SIG-M5 (cell line): Measurements from ENCODE around the gene DPP9.
"Not testable (repeated sequence)": the region's sequence is repeated elsewhere in the genome, so short reads cannot be mapped to it uniquely, and the experiment has no call there.

Experiments
- DNase-seq: peaks from one replicate; lab custom pipeline; 2025; lab: John Stamatoyannopoulos, UW

Gene DPP9

DNA sequence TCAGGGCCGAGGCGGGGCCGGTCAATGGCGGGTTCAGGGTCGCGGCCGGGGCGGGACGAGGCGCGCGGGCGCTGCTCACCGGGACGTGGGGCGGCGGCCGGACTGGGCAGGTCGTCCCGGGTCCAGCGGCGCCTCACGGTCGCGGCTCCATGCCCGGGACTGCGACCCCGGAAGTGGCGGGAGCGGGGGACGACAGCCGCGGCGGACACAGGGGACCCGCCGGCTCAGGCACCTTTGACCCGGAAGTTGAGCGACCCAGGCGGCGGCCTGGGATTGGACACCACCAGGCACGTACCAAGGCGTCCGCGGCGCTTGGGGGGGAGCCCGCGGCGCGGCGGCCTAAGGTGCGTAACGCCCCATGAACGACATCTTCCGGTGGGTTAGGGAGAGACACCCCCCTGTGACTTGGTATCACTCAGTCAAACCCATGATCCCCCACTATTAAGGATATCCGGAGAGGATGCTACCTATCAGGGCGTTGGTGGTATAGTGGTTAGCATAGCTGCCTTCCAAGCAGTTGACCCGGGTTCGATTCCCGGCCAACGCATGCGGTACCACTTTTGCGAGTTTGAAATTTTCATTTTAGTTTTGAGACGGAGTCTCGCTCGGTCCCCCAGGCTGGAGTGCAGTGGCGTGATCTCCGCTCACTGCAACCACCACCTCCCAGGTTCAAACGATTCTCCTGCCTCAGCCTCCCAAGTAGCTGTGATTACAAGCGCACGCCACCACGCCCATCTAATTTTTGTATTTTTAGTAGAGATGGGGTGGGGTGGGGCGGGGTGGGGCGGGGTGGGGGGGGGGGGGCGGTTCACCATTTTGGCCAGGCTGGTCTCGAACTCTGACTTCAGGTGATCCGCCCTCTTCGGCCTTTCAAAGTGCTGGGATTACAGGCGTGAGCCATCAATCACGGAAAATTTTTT lies at the start of gene DPP9:
TSS of gene DPP9 (minus strand) at position 248 of the 920 bp plus-strand sequence. CDS start 3,936 bp downstream, outside the sequence.
- DNase-seq, result peak; percentile 77

DNA sequence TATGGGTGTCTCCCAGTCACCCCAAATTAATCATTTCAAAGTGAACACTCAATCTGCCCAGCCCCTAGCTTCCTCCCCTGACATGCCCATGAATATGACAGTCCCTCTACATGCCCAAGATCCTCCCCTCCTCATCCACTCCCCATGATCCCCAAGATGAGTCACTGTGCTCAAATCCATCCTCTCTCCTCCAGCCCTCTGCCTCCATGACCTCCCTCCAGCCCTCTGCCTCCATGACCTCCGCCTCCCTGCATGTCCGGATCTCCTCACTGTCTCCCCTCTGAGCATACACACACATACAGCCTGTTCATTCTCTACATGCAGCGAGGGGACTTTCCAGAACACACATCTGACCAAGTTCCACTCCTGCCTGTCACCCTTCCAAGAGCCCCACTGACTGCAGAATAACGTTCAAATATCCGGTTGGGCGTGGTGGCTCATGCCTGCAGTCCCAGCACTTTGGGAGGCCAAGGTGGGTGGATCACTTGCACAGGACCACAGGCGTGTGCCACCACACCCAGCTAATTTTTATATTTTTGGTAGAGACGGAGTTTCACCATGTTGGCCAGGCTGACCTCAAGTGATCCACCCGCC lies 49.5 kb upstream of the DPP9 start:
- DNase-seq, result no peak

DNA sequence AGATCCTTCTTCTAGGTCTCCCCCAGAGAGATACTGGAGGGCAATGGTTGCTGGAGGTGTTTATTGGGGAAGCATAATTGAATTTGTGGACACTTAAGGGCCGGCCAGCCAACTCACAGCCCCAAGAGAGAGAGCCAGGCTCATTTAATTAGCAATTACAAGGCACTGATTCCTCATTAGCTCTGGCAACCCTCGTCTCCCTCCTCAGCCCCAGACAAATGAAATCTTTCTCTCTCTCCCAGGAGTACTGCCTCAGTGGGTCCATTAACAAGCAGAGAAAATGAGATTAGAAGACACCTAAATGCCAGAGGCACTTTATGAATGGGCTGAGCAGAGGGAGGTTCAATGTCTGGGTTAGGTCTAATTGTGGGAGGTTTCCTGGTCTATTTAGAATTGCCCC lies 48.9 kb upstream of the DPP9 start:
- DNase-seq, result no peak

DNA sequence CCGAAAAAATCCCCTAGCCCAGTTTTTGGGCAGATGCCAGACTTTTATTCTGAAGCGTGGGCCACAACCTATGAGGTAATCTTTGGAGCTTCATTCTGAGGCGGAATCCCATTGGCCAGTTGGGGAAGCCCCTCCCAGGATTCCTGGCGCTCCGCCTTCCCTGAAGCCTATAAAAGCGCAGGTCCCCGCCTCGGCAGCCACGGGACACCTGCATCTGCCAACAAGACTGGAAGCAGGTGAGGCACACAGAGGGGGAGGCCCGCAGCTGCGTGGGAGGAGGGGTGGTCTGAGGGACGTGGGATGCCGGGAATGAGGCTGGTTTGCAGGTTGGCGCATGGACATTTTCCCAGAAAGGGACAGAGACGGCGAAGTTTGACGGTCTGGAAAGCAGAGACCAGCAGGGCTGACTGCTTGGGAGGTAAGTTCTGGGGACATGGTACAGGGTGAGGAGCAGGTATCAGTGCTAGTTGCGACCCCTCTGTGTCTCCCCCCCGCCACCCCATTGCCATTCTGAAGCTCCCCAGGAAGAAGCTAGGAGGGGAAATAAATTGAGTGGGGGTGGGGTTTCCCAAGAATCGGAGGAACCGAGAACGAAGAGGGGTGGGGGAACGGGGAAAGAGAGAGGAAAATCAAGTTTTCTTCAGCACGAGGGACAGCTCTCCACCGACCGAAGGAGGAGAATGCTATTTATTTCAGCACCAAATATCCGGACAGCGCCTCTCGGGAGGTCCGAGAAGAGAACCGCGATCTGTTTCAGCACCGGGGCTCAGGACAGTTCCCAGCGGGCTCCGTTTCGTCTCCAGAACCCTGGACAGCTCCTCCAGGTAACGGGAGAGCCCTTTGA lies 45.5 kb upstream of the DPP9 start:
- no peak for DNase-seq

DNA sequence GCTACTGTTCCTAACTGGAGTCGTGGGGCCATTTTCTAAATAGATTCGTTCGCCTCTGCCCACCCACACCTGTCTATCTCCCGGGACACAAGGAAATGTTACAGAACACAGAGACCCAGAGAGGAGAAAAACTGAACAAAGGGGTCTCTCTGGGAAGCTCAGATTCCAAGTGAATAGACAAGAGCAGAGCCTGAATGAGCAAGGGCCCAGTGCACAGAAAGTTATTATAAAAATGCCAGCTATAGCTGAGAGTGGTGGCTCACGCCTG lies 40.7 kb upstream of the DPP9 start:
- DNase-seq, result no peak

DNA sequence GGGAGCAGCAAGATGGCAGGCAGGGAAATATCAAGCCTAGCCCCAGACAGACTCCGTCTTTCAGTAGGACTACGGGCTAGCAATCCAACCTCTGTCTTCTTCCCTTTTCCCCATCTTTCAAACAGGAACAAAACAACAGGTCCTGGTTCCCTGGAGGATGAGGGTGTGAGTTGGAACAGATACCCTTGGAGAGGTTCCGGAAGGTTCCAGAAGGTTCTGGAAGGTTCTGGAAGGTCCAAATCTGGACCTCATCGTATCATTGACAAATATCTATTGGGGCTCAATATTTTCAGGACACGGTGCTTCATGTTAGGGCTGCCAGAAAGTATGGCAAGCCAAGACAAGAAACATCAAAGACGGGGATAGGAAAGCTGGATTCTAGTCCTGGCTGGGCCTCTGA lies 39.4 kb upstream of the DPP9 start:
- no peak for DNase-seq

DNA sequence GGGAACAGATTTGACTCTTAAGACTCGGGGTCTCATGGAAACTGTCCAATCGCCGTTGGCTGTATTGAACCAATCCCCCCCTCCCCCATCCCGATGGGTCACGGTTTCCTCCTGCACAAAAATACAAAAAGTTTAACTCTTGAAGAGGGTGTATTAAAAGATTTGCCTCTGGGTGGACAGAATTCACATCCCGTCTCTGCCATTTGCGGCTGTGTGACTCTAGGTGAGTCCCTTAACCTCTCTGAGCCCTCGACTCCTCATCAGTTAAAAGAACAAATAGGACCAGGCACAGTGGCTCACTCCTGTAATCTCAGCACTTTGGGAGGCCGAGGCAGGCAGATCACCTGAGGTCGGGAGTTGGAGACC lies 36.6 kb upstream of the DPP9 start:
- no peak for DNase-seq

DNA sequence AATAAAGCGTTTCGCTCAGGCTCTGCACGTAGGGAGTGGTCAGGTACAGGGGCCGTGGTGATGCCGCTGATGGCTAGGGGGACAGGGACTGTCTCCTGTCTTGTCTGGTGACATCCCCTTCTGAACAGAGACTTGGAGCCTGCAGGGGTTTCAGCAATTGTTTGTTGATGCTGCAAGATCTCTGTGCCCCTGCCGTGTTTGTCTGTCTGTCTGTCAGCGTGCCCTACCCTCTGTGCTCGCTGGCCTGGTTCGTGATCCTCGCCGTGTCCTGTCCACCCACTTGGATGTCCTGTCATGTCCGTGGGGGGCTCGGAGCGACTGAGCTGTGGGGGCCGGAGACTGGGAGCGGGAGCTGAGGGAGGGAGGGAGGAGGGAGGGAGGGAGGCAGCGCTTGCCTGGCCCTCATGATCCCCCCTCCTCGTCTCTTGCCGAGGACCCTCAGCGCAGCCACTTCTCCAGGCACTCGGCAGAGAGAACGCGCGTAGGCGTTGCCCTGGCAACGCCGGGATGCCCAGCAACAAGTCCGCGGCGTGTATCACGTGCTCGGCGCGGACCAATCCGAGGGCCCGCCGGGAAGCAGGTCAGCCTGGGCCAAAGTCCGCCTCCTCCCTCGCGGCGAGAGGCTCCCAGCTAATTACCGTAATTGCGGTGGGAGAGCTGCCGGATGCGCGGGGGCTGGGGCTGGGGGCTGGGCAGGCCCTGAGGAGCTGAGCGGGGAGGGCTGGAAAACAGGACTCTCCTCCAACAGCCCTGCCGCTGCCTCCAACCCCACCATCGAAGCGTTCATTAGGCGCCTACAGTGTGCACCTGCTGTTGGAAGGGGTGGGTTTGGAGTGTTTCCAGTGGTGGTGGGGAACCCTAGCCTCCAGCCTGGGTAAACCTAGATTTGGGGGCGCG lies 36.0 kb upstream of the DPP9 start:
- no peak for DNase-seq

DNA sequence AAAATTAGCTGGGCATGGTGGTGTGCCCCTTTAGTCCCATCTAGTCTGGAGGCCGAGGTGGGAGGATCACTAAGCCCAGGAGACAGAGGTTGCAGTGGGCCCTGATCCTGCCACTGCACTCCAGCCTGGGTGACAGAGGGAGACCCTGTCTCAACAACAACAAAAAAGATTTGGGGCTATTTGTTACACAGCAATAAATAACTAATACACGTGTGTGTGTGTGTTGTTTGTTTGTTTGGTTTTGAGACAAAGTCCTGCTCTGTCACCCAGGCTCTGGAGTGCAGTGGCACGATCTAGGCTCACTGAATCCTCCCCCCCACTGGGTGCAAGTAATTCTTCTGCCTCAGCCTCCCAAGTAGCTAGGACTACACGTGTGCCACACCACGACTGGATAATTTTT lies 35.0 kb upstream of the DPP9 start:
- no peak for DNase-seq

DNA sequence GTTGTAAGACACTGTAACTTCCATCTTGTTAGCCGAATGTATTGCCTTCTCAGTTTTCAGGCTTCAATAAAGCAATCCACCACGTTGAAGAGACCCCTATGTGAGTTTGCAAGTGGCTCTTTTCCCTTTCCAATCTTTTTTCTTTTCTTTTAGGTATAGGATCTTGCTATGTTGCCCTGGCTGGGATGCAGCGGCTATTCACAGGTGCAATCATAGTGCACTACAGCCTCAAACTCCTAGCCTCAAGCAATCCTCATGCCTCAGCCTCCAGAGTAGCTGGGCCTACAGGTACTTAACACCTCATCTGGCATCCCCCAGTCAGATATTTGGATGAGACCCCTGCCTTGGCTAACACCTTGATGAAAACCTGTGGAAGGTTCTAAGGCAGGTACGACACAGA lies 34.4 kb upstream of the DPP9 start:
- DNase-seq, result no peak

DNA sequence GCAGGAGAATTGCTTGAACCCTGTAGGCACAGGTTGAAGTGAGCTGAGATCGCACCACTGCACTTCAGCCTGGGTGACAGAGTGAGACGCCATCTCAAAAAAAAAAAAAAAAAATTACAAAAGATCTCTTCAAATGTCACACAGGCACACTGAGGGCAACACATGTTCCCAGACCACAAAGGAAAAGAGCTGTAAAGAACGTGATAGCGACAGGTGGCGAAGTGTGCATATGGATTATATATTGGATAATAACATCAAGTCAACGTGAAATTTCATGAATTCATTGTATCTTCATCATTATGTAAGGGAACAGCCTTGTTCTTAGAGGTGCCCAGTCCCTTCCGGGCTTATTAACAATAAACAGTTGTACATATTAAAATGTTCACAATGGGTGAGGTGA lies 31.8 kb upstream of the DPP9 start:
- no peak for DNase-seq

DNA sequence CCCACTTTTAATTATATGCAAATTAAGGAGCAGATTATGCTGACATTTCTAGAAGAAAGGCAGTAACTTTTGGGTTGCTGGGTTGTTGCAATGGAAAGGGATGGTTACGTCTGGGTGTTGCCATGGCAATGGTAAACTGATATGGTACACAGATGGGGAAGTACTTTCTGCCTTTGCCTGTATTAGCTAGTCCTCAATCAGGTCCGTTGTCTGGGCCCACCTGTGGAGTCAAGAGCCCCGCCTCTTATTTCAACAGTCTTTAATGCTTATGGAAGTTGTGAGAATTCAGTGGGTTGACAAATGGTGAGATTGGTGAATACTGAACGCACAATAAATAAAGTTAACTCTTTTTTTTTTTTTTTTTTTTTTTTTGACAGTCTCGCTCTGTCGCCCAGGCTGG lies 30.6 kb upstream of the DPP9 start:
- no peak for DNase-seq

DNA sequence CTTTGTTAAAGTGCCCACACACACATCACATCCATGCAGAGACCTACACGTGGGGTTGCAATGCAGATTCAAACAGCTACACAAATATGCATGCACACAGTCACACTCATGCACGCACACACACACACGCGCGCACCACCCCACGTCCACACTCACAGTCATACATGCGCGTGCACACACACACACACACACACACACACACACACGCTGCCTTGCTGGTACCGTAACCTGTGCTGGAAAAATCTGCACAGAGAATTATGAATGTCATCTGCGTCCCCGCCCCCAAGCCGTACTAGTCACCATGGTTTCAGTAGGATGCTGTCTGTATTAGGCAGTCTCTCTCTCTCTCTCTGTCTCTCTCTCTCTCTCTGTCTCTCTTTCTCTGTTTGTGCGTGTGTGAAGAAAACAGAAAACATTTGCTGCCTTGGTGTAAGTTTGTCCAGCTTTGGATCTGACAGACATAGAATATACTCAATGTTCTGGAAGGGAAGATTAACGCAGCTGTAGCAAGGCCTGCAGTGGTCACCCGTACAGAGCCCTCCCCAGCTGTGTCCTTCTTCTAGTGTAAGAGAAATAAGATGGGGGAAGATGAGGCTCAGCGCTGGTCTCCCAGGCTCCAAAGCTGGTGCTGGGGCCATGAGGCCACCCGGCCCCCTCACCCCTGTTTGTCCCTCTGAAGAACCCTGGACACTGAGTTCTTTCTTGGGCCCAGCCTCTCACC lies 26.4 kb upstream of the DPP9 start:
- DNase-seq, result no peak

DNA sequence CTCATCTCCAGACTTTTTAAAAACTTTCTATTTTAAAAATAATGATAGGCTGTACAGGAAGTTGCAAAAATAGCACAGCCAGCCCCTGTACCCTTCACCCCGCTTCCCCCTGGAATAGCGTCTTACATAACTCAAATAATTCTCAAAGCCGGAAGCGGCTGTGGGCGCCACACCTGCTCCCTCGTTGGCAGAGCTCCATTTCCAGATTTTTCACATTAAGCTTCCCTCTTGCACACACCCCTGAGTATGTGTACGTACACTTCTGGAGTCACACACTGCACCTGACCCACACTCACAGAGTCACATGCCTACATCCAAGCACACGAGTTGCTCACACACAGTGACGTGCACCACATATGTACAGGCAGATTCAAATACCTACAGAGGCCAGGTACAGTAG lies 24.9 kb upstream of the DPP9 start:
- no peak for DNase-seq

DNA sequence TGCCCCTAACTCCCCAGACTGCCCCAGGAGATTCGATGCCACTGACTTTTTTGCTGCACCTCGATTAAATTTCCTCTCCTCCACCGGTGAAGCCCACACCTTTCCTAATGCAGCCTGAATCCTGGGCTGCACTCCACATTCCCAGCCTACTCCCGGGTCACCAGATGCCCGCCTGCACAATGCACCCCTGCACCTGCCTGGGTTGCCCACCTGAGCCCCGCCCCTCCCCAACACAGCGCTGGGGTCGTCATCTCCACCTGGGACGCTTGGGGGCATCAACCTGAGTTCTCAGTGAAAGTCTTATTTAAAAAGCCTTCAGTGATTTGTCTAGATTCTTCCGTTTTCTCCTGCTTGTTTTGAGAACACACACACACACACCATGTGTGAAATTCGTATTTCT lies 24.5 kb upstream of the DPP9 start:
- no peak for DNase-seq

DNA sequence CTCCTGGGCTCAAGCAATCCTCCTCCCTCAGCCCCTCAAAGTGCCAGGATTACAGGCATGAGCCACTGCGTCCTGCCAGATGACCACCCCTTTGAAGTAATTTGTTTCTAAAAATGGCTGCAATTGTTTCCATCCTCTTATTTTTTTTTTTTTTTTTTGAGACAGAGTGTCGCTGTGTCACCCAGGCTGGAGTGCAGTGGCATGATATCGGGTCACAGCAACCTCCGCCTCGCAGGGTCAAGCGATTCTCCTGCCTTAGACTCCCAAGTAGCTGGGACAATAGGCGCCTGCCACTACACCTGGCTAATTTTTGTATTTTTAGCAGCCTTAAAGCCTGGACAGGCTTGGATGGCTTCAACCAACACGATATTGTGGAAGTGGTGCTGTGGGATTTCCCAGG lies 22.3 kb upstream of the DPP9 start:
- DNase-seq, result no peak

DNA sequence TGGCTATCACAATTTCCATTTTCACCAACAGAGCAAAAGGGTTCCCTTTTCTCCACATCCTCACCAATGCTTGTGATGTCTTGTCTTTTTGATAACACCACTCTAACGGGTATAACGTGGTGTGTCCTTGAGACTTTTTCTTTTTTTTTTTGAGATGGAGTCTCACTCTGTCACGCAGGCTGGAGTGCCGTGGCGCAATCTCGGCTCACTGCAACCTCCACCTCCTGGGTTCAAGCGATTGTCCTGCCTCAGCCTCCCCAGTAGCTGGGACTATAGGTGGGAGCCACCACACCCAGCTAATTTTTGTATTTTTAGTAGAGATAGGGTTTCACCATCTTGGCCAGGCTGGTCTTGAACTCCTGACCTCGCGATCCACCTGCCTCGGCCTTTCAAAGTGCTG lies 21.5 kb upstream of the DPP9 start:
- not testable (repeated sequence) for DNase-seq

DNA sequence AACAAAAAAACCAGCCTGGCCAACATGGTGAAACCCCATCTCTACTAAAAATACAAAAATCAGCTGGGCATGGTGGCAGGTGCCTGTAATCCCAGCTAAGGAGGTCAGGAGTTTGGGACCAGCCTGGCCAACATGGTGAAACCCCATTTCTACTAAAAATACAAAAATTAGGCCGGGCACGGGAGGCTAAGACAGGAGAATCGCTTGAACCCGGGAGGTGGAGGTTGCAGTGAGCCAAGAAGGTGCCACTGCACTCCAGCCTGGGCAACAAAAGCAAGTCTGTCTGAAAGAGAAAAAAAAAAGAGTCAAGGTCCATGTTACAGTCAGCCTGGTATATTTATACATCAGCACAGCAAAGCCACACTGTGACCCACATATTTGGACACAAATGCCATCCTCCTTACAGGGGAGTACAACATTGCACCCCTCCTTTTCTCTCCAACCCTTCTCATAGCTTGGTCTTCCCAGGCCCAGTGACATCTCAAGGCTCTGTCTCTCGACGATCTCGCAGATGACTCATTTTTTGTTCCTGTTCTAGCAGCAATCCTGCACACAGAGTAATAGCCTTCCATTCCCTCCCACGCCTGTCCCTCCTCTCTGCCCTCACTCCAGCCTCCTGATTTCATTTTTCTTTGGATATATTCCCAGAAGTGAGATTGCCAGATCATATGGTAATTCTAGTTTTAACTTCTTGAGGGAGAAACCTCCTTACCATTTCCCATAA lies 21.0 kb upstream of the DPP9 start:
- DNase-seq, result no peak

DNA sequence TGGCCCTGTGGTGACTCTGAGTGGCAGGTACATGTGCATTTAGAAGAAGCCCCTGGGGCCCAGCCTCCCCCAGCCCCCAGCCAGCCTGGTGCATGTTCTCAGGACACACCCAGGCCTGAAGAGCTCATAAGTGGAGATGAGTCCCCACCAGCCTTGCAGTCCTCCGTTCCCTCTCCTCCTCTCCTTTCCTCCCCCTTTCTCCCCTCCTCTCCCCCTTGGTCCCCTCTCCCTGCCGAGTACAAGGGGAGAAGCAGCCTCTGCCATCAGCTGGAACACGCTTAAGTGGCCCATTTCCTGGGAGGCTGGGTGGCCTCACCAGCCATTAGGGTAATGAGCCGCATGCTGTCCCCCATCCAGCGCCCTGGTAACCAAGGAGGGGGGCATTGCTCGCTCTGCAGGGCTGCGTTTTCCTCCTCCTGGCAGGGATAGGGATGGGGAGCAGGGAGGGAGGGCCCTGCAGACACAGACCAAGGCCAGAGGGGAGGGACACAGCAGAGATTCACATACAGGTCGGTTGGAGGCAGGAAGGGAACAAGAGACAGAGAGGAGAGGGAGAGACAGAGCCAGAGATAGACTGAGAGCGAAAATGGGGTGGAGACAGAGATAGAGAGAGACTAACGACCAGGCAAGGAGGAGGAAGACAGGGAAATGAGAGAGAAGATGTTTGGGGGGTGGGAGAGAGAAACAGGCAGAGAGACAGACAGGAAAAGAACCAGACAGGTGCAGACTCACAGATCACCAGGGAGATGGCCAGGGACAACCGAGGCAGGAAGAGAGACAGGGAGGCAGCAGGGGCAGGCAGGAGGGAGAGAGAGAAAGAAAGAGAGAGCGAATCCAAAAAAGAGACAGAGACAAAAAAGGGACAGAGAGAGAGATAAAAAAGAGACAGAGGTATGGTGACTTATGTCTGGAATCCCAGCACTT lies 19.3 kb upstream of the DPP9 start:
- no peak for DNase-seq

DNA sequence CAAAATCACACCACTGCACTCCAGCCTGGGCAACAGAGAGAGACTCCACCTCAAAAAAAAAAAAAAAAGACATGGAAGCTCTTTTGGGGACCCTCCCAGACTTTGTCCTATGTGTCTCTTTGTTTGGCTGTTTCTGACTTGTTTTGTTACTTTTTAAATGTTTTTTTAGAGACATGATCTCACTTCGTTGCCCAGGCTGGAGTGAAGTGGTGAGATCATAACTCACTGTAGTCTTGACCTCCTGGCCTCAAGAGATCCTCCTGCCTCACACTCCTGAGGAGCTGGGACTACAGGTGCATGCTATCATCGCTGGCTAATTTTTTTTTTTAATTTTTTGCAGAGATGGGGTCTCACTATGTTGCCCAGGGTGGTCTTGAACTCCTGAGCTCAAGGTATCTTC lies 16.4 kb upstream of the DPP9 start:
- DNase-seq, result no peak
